GM18858 (cell line): ENCODE results near the gene R3HCC1L.
"Not testable (repeated sequence)": the region's sequence is repeated elsewhere in the genome, so short reads cannot be mapped to it uniquely, and the experiment has no call there.

Experiments used
- ATAC-seq: cut with Tn5 transposase; IDR thresholded peaks from one replicate; pipeline ENCODE4 v1.9.1; 2021; ENCODE audit not compliant: unreplicated experiment

The R3HCC1L gene

GRCh38 chr10:98128802-98129201 lies 5.7 kb upstream of the R3HCC1L start:
- no peak for ATAC-seq

- ATAC-seq = no peak
Observed at GRCh38 chr10:98131619-98132018, 2.8 kb upstream of the R3HCC1L start.

DNA sequence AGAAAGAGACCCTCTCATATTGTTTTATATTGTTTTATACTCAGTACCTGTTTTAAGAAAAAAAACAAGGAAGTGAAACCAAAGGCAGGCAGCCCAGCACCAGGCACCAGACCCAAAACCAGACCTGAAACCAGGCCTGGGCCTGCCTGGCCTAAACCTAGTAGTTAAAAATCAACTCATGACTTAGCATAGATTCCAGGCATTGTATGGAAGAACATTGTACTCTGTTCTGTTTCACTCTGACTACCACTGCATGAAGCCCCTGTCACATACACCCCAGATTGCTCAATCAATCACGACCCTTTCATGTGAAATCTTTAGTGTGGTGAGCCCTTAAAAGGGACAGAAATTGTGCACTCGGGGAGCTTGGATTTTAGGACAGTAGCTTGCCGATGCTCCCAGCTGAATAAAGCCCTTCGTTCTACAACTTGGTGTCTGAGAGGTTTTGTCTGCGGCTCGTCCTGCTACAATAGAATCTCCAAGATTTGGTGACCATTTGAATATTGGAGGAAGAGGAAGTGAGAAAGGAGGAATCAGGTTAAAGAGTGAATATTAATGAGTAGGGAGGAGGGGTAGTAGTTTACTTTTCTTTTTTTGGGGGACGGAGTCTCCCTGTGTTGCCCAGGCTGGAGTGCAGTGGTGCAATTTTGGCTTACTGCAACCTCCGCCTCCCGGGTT lies 1.2 kb upstream of the R3HCC1L start:
- peak; percentile 34 for ATAC-seq

- no peak for ATAC-seq
Observed at GRCh38 chr10:98134117-98134430, 383 bp upstream of the R3HCC1L start.

- ATAC-seq = no peak
Observed at GRCh38 chr10:98135222-98135899, 904 bp downstream of the R3HCC1L start.

DNA sequence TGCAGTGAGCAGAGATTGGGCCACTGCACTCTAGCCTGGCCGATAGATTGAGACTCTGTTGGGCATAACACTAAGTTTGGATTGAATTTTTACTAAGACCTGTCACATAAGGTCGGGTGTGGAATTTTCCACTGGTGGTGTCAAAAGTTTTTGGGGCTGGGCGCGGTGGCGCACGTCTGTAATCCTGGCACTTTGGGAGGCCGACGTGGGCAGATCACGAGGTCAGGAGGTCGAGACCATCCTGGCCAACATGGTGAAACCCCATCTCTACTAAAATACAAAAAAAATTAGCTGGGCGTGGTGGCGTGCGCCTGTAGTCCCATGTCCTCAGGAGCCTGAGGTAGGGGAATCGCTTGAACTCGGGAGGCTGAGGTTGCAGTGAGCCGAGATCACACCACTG lies 2.3 kb downstream of the R3HCC1L start:
- ATAC-seq = not testable (repeated sequence)

DNA sequence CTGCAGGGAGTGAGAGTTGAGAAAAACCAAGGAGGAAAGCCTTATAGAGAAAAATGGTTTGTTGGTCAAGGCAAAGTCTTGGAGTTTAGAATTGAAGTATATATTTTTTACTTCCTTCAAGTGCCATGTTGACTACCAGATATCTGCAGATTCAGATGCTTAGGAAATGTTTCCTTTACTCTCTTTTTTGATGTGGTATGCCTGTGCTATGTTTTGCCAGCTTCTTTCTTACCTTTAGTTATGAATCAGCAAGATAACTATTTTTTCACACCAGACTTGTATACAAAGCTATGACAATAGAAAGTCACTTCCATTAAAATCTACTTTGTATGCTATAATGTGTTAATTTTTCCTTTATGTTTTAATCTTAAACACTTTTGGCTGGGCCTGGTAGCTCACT lies 3.6 kb downstream of the R3HCC1L start:
- no peak for ATAC-seq

DNA sequence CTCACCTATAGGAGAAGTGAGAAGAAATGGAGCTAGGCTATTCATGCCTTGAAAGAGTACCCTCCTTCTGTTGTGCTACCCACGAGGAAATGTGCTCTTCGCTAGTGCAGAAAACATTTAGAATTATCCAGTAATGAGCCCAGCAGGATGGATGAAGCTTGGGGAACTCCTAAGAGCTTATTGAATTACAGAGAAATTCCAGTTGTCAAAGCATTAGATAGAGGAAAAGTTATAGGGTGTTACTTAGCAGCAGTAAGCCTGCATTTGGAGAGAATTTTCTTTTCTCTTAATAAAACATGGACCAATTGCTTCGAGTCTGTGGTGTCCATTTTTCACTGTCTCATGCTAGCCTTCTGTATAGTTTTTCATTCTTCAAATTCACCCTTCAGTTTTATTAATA lies 5.0 kb downstream of the R3HCC1L start:
- no peak for ATAC-seq

GRCh38 chr10:98141484-98142073 lies 7.1 kb downstream of the R3HCC1L start:
- no peak for ATAC-seq

- ATAC-seq = no peak
Observed at GRCh38 chr10:98144985-98145384, 10.5 kb downstream of the R3HCC1L start.

DNA sequence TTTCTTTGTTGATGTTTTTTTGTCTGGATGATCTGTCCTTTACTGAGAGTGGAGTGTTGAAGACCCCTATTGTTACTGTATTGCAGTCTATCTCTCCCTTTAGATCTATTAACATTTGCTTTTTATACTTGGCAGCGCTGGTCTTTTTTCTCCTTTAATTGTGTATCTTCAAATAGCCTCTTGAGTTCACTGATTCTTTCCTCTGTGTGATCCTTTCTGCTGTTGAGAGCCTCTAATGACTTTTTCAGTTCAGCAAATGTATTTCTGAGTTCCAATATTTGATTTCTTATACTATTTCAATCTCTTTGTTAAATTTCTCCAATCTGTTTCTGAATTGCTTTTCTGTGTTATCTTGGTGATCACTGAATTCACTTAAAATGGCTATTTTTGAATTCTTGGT lies 15.4 kb downstream of the R3HCC1L start:
- ATAC-seq = no peak

- ATAC-seq = no peak
Observed at GRCh38 chr10:98150544-98150943, 16.1 kb downstream of the R3HCC1L start.

DNA sequence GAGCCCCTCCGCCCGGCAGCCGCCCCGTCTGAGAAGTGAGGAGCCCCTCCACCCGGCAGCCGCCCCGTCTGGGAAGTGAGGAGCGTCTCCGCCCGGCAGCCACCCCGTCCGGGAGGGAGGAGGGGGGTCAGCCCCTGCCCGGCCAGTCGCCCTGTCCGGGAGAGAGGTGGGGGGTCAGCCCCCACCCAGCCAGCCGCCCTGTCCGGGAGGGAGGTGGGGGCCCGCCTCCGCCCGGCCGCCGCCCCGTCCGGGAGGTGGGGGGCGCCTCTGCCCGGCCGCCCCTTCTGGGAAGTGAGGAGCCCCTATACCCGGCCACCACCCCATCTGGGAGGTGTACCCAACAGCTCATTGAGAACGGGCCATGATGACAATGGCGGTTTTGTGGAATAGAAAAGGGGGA lies 18.3 kb downstream of the R3HCC1L start:
- ATAC-seq = not testable (repeated sequence)

GRCh38 chr10:98153213-98153958 lies 18.9 kb downstream of the R3HCC1L start:
- not testable (repeated sequence) for ATAC-seq

DNA sequence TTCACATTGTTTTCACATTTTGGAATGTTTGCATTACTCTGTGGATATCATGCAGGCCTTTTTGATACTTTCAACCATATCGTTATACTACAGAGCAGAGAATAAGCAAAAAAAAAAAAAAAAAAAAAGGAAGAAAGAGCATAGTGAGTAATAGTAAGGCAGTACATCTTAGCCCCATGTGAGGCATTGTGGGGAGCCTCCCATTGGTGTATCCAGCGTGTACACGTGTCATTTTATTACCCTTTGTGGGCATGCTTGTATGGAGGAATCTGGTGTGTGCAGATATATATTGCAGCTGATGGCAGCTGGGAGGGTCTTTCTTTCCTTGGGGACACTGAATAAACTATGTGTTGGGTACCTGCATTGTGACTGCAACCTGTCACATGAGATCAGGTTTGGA lies 19.6 kb downstream of the R3HCC1L start:
- ATAC-seq = no peak

- ATAC-seq = no peak
Observed at GRCh38 chr10:98158576-98158975, 24.1 kb downstream of the R3HCC1L start.

DNA sequence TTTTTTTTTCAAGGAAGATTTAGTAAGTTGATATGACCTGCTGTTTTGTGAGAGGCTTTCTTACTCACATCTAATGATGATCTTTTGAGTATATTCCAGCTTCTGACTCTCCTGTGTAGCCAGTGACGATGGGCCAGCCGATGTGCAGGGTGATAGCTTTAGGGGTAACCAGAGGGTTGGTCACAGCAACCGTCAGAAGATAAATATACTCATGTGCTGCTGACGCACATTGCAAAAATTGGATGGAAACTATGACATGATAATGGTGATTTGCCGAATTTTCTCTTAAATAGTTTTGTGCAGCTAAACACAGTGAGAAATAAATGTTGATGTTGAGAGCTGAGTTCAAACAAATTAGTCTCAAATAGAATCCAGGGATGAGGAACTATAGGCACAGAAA lies 29.5 kb downstream of the R3HCC1L start:
- no peak for ATAC-seq

- ATAC-seq = no peak
Observed at GRCh38 chr10:98167191-98167590, 32.7 kb downstream of the R3HCC1L start.

DNA sequence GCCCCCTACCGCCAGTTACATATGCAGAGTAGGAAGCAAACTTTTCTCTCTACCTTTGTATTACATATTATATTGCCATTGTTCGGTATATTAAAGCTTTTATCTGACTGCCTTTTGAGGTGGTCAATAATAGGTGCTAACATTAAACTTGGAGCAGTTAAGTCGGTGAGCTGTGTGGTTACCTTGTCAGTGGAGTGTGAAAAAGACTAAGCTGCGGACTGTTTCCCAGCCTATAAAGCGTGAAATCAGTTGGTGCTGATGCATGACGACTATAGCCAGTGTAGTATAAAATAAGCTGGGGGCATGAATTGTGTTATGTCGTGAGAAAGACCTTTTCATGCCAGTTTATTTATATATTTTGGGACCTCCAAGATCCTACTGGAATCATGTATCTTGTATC lies 33.7 kb downstream of the R3HCC1L start:
- peak; percentile 61 for ATAC-seq

GRCh38 chr10:98168766-98169165 lies 34.3 kb downstream of the R3HCC1L start:
- ATAC-seq = no peak

GRCh38 chr10:98169379-98169778 lies 34.9 kb downstream of the R3HCC1L start:
- ATAC-seq = no peak
